Activated T-helper 1 cell treated with anti-CD3 and anti-CD28 coated beads, Interleukin-2, amount 50 U/mL, for 16 hours (primary cell): ENCODE data around the gene DYRK1B.
A peak's percentile ranks its signal among the peaks of the same experiment; 100 is the strongest.

Source experiments
- DNase-seq, 2 donors: peaks; one replicate each; pipeline ENCODE4 v3.0.0-alpha.2; 2020; ENCODE audit warnings: low read depth in 1 of 2, low spot score in 1 of 2

The DYRK1B gene

GRCh38 chr19:39832341-39833083 is 1.4 kb downstream of the DYRK1B start:
- DNase-seq: no peak

DNA sequence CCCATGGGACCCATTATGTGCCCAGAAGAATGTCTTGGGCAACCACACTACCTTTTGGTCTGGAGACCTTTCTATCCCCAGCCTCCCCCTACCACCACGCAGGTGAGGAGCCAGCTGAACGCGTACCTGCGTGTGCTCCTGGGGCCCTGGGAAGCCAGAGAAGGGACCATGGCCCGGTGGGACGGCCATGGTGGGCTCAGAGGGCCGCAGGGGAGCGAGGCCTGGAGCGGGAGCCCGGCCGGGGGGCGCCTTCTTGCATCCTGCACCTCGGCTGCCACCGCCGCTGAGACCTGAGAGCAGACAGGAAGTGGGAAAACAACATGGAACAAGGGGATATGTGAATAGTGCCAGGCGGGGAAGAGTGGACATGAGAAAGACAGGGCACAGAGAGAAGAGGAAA is 2.3 kb downstream of the DYRK1B start:
- no peak for DNase-seq

- no peak for DNase-seq
These were observed 3.1 kb downstream of the DYRK1B start for GRCh38 chr19:39830847-39831246.

GRCh38 chr19:39830406-39830805 is 3.6 kb downstream of the DYRK1B start:
- DNase-seq: no peak

DNA sequence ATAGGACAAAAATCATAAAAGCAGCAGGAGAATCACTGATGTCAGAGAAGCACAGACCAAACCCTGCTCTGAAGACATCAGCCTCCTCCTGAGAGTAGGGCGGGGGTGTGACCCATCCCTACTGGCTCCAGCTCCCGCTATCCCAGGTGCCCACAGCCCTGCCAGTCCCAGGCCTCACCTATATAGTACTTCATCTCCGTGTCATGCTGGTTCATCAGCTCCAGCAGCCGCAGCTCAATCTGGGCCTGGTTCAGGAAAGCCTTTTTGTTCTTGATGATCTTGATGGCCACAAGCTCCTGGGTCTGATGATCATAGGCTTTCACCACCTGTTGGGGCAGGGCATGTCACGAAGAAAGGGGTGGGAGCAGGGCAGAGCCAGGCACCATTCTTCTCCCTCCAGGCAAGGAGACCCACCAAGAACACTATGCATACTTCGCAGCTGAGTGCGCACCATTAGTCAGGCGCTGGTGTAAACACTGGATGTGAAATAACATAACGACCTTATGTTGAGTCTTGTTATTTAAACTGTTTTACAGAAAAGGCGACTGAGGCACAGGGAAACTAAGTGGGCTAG is 4.2 kb downstream of the DYRK1B start:
- DNase-seq: no peak

DNA sequence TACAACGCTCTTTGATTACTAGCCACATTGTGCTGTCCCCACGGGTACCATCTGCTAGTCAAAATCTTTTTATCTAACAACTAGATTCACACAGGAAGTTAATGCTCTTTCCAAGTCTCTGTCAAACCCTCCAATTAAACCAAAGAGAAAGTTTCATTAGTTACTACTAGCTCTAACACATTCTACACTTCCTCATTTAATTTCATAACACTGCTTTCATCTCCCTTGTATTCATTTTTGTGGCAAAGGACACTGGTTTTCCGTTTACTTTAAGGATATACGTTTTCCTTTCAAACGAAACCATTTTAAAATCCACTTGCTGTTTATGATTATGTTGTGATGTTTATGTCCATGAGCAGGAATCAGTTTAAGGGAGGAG is 5.3 kb downstream of the DYRK1B start:
- no peak for DNase-seq

- no peak for DNase-seq
These were observed 5.8 kb downstream of the DYRK1B start for GRCh38 chr19:39828015-39828653.

DNA sequence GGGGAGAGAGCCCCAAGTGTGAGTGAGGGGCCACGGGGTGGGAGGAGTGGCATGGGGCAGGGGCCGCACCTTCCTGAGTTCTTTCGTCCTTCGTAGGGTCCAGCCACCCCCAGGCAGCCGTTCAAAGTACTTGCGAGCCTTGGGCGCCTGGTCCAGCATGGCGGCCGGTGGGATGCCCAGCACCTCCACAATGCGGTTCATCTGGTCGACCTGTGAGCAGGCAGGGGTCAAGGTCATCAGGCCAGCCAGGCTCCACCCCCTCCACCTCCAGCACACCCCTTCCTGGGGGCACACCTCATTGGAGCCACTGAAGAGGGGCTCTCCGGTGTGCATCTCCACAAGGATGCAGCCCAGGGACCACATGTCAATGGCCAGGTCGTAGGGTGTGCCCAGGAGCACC is 6.7 kb downstream of the DYRK1B start:
- DNase-seq: no peak

- DNase-seq: no peak
These were observed 7.5 kb downstream of the DYRK1B start for GRCh38 chr19:39826311-39826945.

GRCh38 chr19:39825531-39826076 is 8.4 kb downstream of the DYRK1B start:
- DNase-seq: no peak

DNA sequence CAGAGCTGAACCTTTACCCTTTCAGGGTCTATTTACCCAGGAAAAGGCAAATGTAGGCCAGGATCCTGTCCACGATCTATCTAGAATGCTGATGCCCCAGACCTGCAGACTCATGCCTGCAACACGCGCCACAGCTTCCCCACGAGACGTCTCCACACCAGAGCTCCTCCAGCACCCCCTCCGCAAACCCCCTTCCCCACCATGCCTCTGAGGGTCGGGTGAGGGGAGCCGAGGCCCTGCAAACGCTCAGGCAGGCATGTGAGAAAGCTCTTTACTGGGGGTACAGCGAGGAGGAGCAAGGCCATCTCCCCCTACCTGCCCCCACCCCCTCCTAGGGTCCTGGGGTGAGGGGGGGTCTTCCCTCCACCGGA is 8.9 kb downstream of the DYRK1B start:
- no peak for DNase-seq

GRCh38 chr19:39824143-39825092 is 9.5 kb downstream of the DYRK1B start:
- DNase-seq: peak; percentile 67 to 73

DNA sequence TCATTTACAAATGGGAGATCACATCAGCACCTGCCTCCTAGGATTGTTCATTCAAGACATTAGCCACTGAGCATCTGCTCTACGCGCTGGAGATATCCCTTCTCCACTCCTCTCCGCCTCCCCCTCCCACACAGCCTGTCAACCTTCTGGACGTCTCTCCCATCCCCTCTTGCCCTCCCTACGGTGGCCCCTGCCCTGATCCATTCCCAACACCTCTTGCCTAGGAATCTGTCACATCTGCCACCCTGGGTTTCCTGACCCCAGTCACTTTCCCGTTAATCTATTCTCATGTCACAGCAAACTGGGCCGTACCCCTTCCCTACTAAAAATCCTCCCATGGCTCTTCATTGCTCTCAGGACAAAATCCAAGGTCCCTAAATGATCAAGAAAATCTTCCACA is 10.3 kb downstream of the DYRK1B start:
- no peak for DNase-seq

GRCh38 chr19:39820696-39821095 is 13.3 kb downstream of the DYRK1B start:
- no peak for DNase-seq

DNA sequence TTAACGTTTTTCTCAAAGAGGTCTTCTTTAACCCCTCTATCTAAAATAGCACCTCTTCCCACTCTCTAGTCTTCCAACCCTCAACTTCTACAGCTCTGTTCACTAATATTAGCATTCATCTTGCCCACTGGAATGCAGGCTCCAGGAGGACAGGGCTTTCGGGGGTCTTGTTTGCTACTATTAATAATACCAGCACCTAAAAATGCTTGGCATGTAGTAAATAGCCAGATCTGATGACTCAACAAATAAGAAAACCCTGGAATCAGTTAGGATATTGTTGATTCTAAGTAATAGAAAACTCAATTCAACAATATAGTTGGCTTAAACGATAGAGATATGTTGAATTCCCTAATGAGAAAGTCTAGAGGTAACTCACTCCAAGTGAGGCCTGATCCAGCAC is 14.2 kb downstream of the DYRK1B start:
- no peak for DNase-seq

- no peak for DNase-seq
These were observed 15.3 kb downstream of the DYRK1B start for GRCh38 chr19:39818626-39819097.

DNA sequence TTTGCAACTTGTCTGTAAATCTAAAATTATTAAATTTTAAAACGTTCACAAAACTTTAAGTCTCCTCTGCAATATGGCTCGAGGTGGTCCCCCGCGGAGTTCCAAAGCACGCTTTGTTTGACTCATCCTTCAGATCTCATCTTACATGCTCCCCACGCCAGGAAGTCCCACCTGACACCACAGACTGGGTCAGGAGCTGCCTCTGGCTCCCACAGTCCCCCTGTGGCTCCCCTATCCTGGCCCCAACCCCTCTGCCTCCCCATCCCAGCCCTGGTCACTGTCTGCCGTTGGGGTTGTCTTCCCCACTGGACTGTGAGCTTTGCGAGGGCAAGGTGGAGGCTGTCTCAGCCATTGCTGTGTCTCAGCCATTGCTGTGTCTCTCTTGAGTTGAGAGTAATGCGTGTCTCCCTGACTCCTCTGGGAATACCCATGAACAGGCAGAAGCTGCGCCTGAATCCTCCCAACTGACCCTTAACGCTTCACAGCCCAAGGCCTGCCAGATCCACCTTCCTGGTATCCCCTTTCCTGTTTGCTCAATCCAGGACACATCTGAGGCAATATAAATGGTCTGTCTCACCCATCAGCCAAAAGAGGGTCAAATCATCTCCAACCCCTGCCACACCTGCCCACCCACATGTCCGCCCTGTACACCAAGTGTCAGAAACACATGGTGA is 15.9 kb downstream of the DYRK1B start:
- no peak for DNase-seq

- no peak for DNase-seq
These were observed 17.5 kb downstream of the DYRK1B start for GRCh38 chr19:39816287-39817048.

DNA sequence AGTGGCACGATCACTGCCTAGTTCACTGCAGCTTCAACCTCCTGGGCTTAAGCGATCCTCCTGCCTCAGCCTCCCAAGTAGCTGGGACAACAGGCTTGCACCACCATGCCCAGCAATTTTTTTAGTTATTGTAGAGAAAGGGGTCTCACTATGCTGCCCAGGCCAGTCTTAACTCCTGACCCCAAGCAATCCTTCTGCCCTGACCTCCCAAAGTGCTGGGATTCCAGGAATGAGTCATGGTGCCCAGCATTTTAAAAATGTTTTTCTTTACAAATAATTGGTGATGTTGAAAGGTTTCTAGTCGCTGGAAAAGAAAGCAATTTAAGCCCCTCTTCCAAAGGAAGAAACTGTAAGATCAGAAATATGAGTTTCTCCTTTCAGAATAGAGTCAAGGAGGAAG is 19.4 kb downstream of the DYRK1B start:
- DNase-seq: no peak
